ENCODE measurements around the gene LTB4R. TPM values are rescaled to one million over a fixed set of nuclear protein-coding genes. Genes with fewer than 3 reads are reported as not detected.
"Not testable (repeated sequence)": the region's sequence is repeated elsewhere in the genome, so short reads cannot be mapped to it uniquely, and the experiment has no call there.

The LTB4R gene
- total and polyA plus RNA-seq, 5 donors, result 1.6 to 3.1 (median 2.3) TPM

- no peak overlapping the region for H3K4me3 ChIP-seq (ENCODE audit: low read length)
- H3K27me3 ChIP-seq (ENCODE audit: control insufficient read depth, insufficient read depth), result no peaks in the 10 kb centered on the region
- ATAC-seq (no peak), DNase-seq (no peak)
- H3K4me1 ChIP-seq (ENCODE audit: control insufficient read depth, insufficient read depth, low read length), result no peaks in the 10 kb centered on the region
- no peak overlapping the region for H3K27ac ChIP-seq (ENCODE audit: low read length)
- no peaks in the 10 kb centered on the region for H3K9me3 ChIP-seq (ENCODE audit: control insufficient read depth, low read length)
- intact Hi-C loops (cut with DNase I), result no loop called here
- WGBS, result 88% methylated on average over 2 of the region's 2 CpGs
Observed at GRCh38 chr14:24327303-24327702, 16.0 kb downstream of the LTB4R start.

GRCh38 chr14:24327914-24328313, 16.6 kb downstream of the LTB4R start:
- H3K4me3 ChIP-seq (ENCODE audit: low read length); H3K4me1 ChIP-seq (ENCODE audit: control insufficient read depth, insufficient read depth, low read length); H3K27me3 ChIP-seq (ENCODE audit: control insufficient read depth, insufficient read depth); H3K27ac ChIP-seq (ENCODE audit: low read length); ATAC-seq; H3K9me3 ChIP-seq (ENCODE audit: control insufficient read depth, low read length); intact Hi-C loops (cut with DNase I): not testable (repeated sequence)
- 7% methylated on average over 9 of the region's 9 CpGs for WGBS
- peak; percentile 69 to 87 (median 84) for DNase-seq

- ATAC-seq, result no peak
- Histone ChIP-seq H3K27me3 (ENCODE audit: control insufficient read depth, insufficient read depth) (no peaks in the 10 kb centered on the region), H3K4me1 (ENCODE audit: control insufficient read depth, insufficient read depth, low read length) (no peaks in the 10 kb centered on the region), H3K9me3 (ENCODE audit: control insufficient read depth, low read length) (no peaks in the 10 kb centered on the region), H3K27ac (ENCODE audit: low read length) (no peak overlapping the region), H3K4me3 (ENCODE audit: low read length) (no peak overlapping the region)
- peak in 1 of 3 donors; percentile 49 for DNase-seq
- intact Hi-C loops (cut with DNase I), result no loop called here
- 83% methylated on average over 12 of the region's 12 CpGs for WGBS
Observed at GRCh38 chr14:24329073-24329663, 17.9 kb downstream of the LTB4R start.

DNA sequence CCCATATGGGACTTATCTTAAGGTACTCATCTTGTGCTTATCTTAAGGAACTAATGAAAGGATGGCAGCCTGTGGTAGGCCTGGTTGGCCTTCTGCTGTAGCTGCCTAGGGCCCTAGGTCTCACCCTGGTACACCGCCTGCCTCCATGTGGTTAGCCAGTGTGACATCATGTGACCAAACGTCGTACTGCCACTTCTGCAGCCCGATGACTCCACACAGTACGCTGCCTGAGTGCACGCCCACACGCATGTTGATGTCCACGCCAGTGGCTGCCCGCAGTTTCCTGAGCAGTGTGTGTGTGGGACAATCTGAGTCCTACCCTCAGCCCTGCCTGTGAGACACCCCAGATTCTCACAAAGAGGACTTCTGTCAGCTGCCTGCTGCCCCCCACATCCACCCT, 18.4 kb downstream of the LTB4R start:
- DNase-seq, result peak; percentile 44 to 85 (median 70)
- H3K4me1 ChIP-seq (ENCODE audit: control insufficient read depth, insufficient read depth, low read length), result no peaks in the 10 kb centered on the region
- H3K4me3 ChIP-seq (ENCODE audit: low read length), result no peak overlapping the region
- intact Hi-C loops (cut with DNase I), result loop anchor here in 1 of 4 donors (5.0 kb wide), 1 partner anchor 108 kb away; no protein-coding TSS in a partner anchor
- ATAC-seq, result no peak
- H3K27me3 ChIP-seq (ENCODE audit: control insufficient read depth, insufficient read depth), result no peaks in the 10 kb centered on the region
- WGBS, result 71% methylated on average over 9 of the region's 9 CpGs
- no peaks in the 10 kb centered on the region for H3K9me3 ChIP-seq (ENCODE audit: control insufficient read depth, low read length)
- no peak overlapping the region for H3K27ac ChIP-seq (ENCODE audit: low read length)

DNA sequence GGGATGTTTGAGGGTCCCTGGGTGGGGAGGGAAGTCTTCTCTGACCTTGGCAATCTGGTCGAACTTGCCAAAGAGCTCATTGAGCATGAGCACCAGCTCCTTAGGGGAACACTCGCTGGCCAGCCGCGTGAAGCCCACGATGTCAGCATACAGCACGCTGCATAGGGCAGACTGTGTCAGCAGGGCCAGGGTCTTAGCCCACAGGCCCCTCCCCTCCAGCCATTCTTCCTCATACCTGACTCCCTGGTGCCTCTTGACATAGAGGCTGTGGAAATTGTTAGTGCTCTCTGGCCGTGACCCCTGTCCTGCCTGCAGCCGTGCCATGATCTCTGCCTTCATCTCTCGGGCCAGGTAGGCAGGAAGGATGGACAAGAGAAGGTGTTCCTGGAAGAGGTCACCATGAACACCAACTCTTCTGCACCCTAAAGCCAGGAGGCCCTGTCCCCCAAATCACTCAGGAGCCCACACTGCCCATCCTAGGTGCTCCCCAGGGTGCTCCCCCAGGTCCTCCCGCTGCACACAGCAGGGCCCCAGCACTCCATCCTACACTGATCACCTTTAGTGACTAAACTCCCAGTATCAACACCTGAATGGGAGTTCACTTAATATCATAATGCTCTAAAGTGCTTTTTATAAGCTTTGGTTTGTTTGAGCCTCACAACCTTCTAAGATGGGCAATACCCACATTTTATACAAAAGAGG, 19.8 kb downstream of the LTB4R start:
- ATAC-seq, result no peak
- DNase-seq, result peak in 1 of 3 donors; percentile 48
- H3K4me1 ChIP-seq (ENCODE audit: control insufficient read depth, insufficient read depth, low read length), result no peaks in the 10 kb centered on the region
- H3K9me3 ChIP-seq (ENCODE audit: control insufficient read depth, low read length), result no peaks in the 10 kb centered on the region
- no peak overlapping the region for H3K4me3 ChIP-seq (ENCODE audit: low read length)
- WGBS, result 91% methylated on average over 10 of the region's 10 CpGs
- no peaks in the 10 kb centered on the region for H3K27me3 ChIP-seq (ENCODE audit: control insufficient read depth, insufficient read depth)
- intact Hi-C loops (cut with DNase I), result loop anchor here in 1 of 4 donors (5.0 kb wide), 1 partner anchor 106 kb away; no protein-coding TSS in a partner anchor
- H3K27ac ChIP-seq (ENCODE audit: low read length), result no peak overlapping the region

GRCh38 chr14:24331731-24332267, 20.5 kb downstream of the LTB4R start:
- Histone ChIP-seq H3K9me3 (ENCODE audit: control insufficient read depth, low read length) (no peaks in the 10 kb centered on the region), H3K27ac (ENCODE audit: low read length) (no peak overlapping the region), H3K4me3 (ENCODE audit: low read length) (no peak overlapping the region), H3K27me3 (ENCODE audit: control insufficient read depth, insufficient read depth) (no peaks in the 10 kb centered on the region), H3K4me1 (ENCODE audit: control insufficient read depth, insufficient read depth, low read length) (no peaks in the 10 kb centered on the region)
- intact Hi-C loops (cut with DNase I), result loop anchor here (2.0 to 5.0 kb wide), 4 partner anchors 97 to 106 kb away; partner anchors contain the start of genes CBLN3 (in 1 of the 4) and KHNYN (in 1 of the 4)
- WGBS, result 64% methylated on average over 26 of the region's 26 CpGs
- ATAC-seq (no peak), DNase-seq (peak in 1 of 3 donors; percentile 69)

DNA sequence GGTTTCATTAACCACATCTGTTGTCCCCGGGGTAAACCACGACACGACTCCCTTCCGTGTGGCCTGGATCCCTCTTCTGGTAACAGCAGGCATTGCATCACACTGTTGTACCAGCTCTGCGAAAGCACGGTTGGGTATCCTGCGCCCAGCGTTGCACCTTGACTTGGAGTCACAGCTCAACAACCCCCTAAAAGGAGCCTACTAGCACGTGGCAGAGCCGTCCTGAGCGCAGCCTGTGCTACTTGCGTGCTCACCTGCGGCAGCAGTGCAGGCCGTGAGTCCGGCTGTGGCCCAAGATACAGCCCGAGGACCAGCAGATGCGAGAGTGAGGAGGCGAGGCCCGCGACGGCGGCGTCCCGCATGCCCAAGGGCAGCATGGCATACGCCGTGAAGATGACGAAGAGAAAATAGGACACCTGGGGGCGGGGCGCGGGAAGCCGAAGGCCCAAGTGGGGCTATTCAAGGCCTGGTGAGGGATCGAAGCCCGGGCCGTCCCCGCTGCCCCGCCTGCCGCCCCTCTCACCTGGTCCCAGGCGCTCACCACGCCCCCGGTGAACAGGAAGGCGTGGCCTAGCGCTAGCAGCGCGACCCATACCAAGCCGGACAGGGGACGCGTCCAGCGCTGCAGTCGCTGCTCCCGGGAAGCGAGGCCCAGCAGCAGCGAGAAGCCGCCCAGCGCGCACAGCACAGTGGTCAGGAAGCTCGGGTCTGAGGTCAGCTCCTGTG, 21.1 kb downstream of the LTB4R start:
- H3K4me1 ChIP-seq (ENCODE audit: control insufficient read depth, insufficient read depth, low read length), result no peaks in the 10 kb centered on the region
- DNase-seq (peak; percentile 72 to 84 (median 79)), ATAC-seq (peak; percentile 32 to 48)
- H3K27me3 ChIP-seq (ENCODE audit: control insufficient read depth, insufficient read depth), result no peaks in the 10 kb centered on the region
- 23% methylated on average over 56 of the region's 56 CpGs for WGBS
- H3K27ac ChIP-seq (ENCODE audit: low read length), result no peak overlapping the region
- no peaks in the 10 kb centered on the region for H3K9me3 ChIP-seq (ENCODE audit: control insufficient read depth, low read length)
- intact Hi-C loops (cut with DNase I), result loop anchor here (2.0 to 5.0 kb wide), 4 partner anchors 96 to 105 kb away; partner anchors contain the start of genes CBLN3 (in 1 of the 4) and KHNYN (in 1 of the 4)
- peak overlapping the region; percentile 2 for H3K4me3 ChIP-seq (ENCODE audit: low read length)

GRCh38 chr14:24334431-24335291, 23.4 kb downstream of the LTB4R start, which contains the start of gene ADCY4:
Gene ADCY4, minus strand, starts transcription at chr14:24335071. Its CDS starts 419 bp downstream, at chr14:24334652.
- intact Hi-C loops (cut with DNase I), result loop anchor here in 1 of 4 donors (5.0 kb wide), 1 partner anchor 103 kb away; no protein-coding TSS in a partner anchor
- DNase-seq (peak; percentile 73 to 90 (median 88)), ATAC-seq (peak; percentile 40 to 62)
- WGBS, result 3% methylated on average over 65 of the region's 65 CpGs
- peak within 1 kb of the TSS; percentile 60 for H3K4me3 ChIP-seq (ENCODE audit: low read length)
- H3K4me1 ChIP-seq (ENCODE audit: control insufficient read depth, insufficient read depth, low read length), result peaks cover 2% of the 10 kb centered on the region
- no peaks in the 10 kb centered on the region for H3K27me3 ChIP-seq (ENCODE audit: control insufficient read depth, insufficient read depth)
- H3K27ac ChIP-seq (ENCODE audit: low read length), result peak within 1 kb of the TSS; percentile 74
- H3K9me3 ChIP-seq (ENCODE audit: control insufficient read depth, low read length), result no peaks in the 10 kb centered on the region

DNA sequence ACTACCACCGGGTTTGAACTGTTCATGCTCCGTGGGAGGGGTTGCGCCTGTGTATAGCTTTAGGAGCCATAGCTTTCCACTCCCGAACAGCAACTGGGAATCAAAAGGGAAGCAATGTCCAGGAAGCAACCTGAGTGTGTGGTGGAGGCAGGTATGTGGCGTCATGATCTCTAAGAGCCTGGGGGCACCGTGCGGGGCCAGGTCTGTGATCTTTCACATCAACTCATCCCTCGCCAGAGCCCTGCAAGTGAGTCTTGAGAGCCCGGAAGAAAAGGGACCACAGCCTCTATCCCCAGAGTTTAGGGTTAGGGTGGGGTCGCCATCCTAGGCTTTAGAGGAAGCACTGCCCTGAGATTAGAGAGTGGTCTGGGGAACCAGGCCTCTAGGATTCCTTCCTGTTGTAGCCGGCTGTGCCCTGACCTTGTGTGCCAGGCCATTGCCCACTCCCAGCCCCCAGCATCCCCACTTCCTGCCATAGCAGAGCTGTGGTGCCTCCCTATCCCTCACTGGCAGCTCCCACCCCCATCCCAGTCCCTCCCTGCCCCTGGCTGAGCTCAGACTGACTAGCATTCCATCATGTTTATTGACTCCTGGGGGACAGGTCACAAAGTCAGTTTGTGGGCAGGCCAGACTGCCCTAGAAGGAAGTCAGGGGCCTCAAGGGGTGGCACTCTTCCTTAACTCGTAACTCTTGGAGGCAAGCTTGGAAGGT, 24.3 kb downstream of the LTB4R start:
- 69% methylated on average over 12 of the region's 12 CpGs for WGBS
- no peaks in the 10 kb centered on the region for H3K9me3 ChIP-seq (ENCODE audit: control insufficient read depth, low read length)
- intact Hi-C loops (cut with DNase I), result no loop called here
- no peak overlapping the region for H3K4me3 ChIP-seq (ENCODE audit: low read length)
- peaks cover 2% of the 10 kb centered on the region for H3K4me1 ChIP-seq (ENCODE audit: control insufficient read depth, insufficient read depth, low read length)
- DNase-seq, result no peak
- H3K27me3 ChIP-seq (ENCODE audit: control insufficient read depth, insufficient read depth), result no peaks in the 10 kb centered on the region
- peak overlapping the region; percentile 8 for H3K27ac ChIP-seq (ENCODE audit: low read length)
- peak in 1 of 2 donors; percentile 6 for ATAC-seq

Data from right cardiac atrium (tissue), 5 donors.